K562 (cell line): ENCODE measurements around the gene ERMARD. TPM values are rescaled to one million over a fixed set of nuclear protein-coding genes. Genes with fewer than 3 reads are reported as not detected.

ENCODE experiments used
- ADNP ChIP-seq: fragments of 200-800 bp; sonication (Bioruptor generic); IDR thresholded peaks from 2 replicates; pipeline ENCODE4 v1.6.1; 2016; ENCODE audit warnings: missing genetic modification characterization, missing compliant biosample characterization
- ETV1 ChIP-seq: fragments of 450-650 bp; conservative IDR thresholded peaks from 2 replicates; pipeline ENCODE4 v1.6.1; 2016; ENCODE audit warnings: missing genetic modification characterization, control low read depth, low read depth, missing compliant biosample characterization
- HDAC8 ChIP-seq: fragments of 450-650 bp; IDR thresholded peaks from 2 replicates; pipeline ENCODE4 v1.6.1; 2016; ENCODE audit warnings: mild to moderate bottlenecking, missing genetic modification characterization, moderate library complexity, missing compliant biosample characterization
- HMGN3 ChIP-seq: IDR thresholded peaks from 2 replicates; pipeline ENCODE4 v1.6.1; 2011; ENCODE audit warnings: borderline replicate concordance, low read depth, mild to moderate bottlenecking, mixed read lengths, low read length; ENCODE audit not compliant: insufficient read length; ENCODE audit errors: extremely low read depth
- KDM2B ChIP-seq: fragments of 250-450 bp; sonication (Bioruptor Pico); IDR thresholded peaks from 2 replicates; pipeline ENCODE4 v1.8.0; 2021; ENCODE audit warnings: mild to moderate bottlenecking, moderate library complexity
- RCOR1 ChIP-seq, 2 experiments: IDR thresholded peaks; 2 replicates each; pipeline ENCODE4 v1.6.1; 2012; ENCODE audit warnings: low read depth in 2 of 2, low read length in 2 of 2, borderline replicate concordance in 1 of 2, improper control_type of control experiment in 1 of 2
- SRF ChIP-seq, 2 experiments: fragments of 250-450, 450-650 bp in 1 of 2; sonication (Bioruptor Pico) in 1 of 2; sonication (generic) in 1 of 2; formaldehyde crosslinking; IDR thresholded peaks; 2 replicates each; pipeline versions ENCODE4 v1.5.0 to v1.5.1; 2020 to 2022; ENCODE audit warnings: mild to moderate bottlenecking in 1 of 2, missing genetic modification reagents in 1 of 2
- TAF7 ChIP-seq: fragments of 450-650 bp; IDR thresholded peaks from 2 replicates; pipeline ENCODE4 v1.6.1; 2016; ENCODE audit warnings: missing genetic modification characterization, missing compliant biosample characterization
- TARDBP ChIP-seq: fragments of 450-650 bp; IDR thresholded peaks from 2 replicates; pipeline ENCODE4 v1.6.1; 2016
- TBL1XR1 ChIP-seq, 2 experiments: IDR thresholded peaks; 2 replicates each; pipeline ENCODE4 v1.6.1; 2012; ENCODE audit warnings: improper control_type of control experiment in 2 of 2, low read length in 2 of 2, mild to moderate bottlenecking in 1 of 2
- WHSC1 ChIP-seq: IDR thresholded peaks from one replicate; pipeline ENCODE4 v1.6.1; 2012; ENCODE audit warnings: low read length, control low read depth, inconsistent platforms
- ZBTB8A ChIP-seq: fragments of 450-650 bp; IDR thresholded peaks from 2 replicates; pipeline ENCODE4 v1.6.1; 2018; ENCODE audit warnings: mild to moderate bottlenecking, moderate library complexity; ENCODE audit not compliant: partially characterized antibody
- ZNF507 ChIP-seq: conservative IDR thresholded peaks from 2 replicates; pipeline ENCODE4 v1.6.1; 2017; ENCODE audit warnings: missing genetic modification characterization, missing compliant biosample characterization
- polyA plus RNA-seq, 8 experiments: library from polyadenylated mRNA; depleted of rRNA in 4 of 8; stranded (reverse) in 5 of 8; unstranded in 3 of 8; fragments of >200 nt; fragmentation: Nextera tagmentation in 2 of 8; fragmentation: Illumina TruSeq in 1 of 8; extraction: Ambion mirVana in 2 of 8; extraction: Trizol in 1 of 8; gene quantifications; 2 replicates each; pipeline versions ENCODE4 v1.2.1 to v1.2.3, GENCODE V29; 2011 to 2014; ENCODE audit warnings: inconsistent platforms in 1 of 8, missing spikeins in 1 of 8
- total RNA-seq, 7 experiments: library from RNA; depleted of rRNA in 6 of 7; stranded (reverse); fragments of >200 nt in 6 of 7; fragmentation: Illumina TruSeq in 2 of 7; extraction: Trizol in 2 of 7; gene quantifications; 2 replicates each; pipeline versions ENCODE4 v1.2.1 to v1.2.3, GENCODE V29; 2011 to 2021; ENCODE audit warnings: low replicate concordance in 1 of 7
- TF ChIP-seq, protein P1 (sequence below): fragments of 450-650 bp; IDR thresholded peaks from 2 replicates; pipeline ENCODE4 v1.6.1; 2016; ENCODE audit warnings: mild to moderate bottlenecking
- TF ChIP-seq, protein P2 (sequence below): fragments of 450-650 bp; IDR thresholded peaks from 2 replicates; pipeline ENCODE4 v1.7.0; 2016; ENCODE audit warnings: borderline replicate concordance
- TF ChIP-seq, protein P3 (sequence below): fragments of 250-450 bp; sonication (Bioruptor Pico); IDR thresholded peaks from 2 replicates; pipeline ENCODE4 v1.5.0; 2021
- TF ChIP-seq, protein P4 (sequence below), 3 experiments: fragments of 200-800 bp in 1 of 3; sonication (Bioruptor generic) in 1 of 3; sonication (generic) in 1 of 3; formaldehyde crosslinking in 1 of 3; IDR thresholded peaks; 2 replicates each; pipeline versions ENCODE4 v1.6.1 to v1.8.0; 2016 to 2022; ENCODE audit warnings: mild to moderate bottlenecking in 2 of 3, missing compliant biosample characterization in 2 of 3, missing genetic modification characterization in 2 of 3, missing genetic modification reagents in 1 of 3
- TF ChIP-seq, protein P5 (sequence below): sonication (generic); formaldehyde crosslinking; IDR thresholded peaks from 2 replicates; pipeline ENCODE4 v1.8.0; 2022; ENCODE audit warnings: mild to moderate bottlenecking, missing genetic modification reagents

Gene ERMARD
- total and polyA plus RNA-seq, 9 of the 15 experiments (the other 6 are each of a cell fraction or from before 2014, with no cell fraction given), result 14.5 to 68.6 (median 27.7) TPM

DNA sequence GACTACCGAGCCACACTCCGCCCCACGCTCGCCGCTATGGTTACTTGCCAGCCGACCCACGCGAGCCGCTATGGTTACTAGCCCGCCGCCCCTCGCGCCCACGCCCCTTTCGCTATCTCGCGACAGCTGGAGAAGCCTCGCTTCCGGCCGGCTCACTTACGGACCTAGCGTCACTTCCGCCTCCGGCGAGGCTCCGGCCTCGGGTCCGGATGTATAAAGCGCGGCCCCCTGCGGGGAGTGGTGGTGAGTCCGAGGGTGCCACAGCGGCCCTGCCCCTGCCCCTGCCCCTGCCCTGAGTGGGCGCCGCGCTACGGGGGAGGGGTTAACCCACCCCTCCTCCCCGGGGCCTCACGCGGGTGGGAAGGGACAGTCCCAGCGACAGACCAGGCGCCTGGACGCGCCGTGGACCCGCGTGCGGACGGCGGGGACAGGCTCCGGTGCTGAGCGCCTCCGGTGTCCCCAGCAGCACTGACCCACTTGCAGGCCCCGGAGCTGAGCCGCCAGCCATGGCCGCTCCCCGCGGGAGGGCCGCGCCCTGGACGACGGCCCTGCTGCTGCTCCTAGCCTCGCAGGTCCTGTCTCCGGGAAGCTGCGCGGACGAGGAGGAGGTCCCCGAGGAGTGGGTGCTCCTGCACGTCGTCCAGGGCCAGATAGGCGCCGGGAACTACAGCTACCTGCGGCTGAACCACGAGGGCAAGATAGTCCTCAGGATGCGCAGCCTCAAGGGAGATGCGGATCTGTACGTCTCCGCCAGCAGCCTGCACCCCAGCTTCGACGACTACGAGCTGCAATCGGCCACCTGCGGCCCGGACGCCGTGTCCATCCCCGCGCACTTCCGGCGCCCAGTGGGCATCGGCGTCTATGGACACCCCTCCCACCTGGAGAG, 49.2 kb upstream of the ERMARD start, which contains the start of the genes C6orf120 and WDR27 (continued):
- TF ChIP-seq SRF (CRISPR knock-in tag; IDR thresholded peaks at IDR 0.05) (0 out of 4 replicates have a peak, but pooled peaks of 1 of the 2 experiments have one; percentile 39), ETV1 (tag) (peak; percentile 95), HMGN3 (peak; percentile 76), KDM2B (CRISPR knock-in tag) (0 out of 2 replicates have a peak, but pooled peaks have one; percentile 14), TARDBP (no peak), TAF7 (tag) (0 out of 2 replicates have a peak, but pooled peaks have one; percentile 39), ZNF507 (tag) (no peak), HDAC8 (tag) (no peak; the same call in 1 of the 2 replicates), ADNP (tag) (no peak), RCOR1 (IDR thresholded peaks at IDR 0.05; ENCODE audit: borderline replicate concordance in 1 of 2, low read depth in 2 of 2, low read length in 2 of 2) (peak in 1 of 2 experiments; percentile 40; a peak in 1 of 4 replicates), ZBTB8A (no peak), TBL1XR1 (IDR thresholded peaks at IDR 0.05; ENCODE audit: low read length in 2 of 2) (peak; percentile 19 to 52; a peak in 2 of 4 replicates), WHSC1 (no peak)
- TF ChIP-seq, protein P1, sequence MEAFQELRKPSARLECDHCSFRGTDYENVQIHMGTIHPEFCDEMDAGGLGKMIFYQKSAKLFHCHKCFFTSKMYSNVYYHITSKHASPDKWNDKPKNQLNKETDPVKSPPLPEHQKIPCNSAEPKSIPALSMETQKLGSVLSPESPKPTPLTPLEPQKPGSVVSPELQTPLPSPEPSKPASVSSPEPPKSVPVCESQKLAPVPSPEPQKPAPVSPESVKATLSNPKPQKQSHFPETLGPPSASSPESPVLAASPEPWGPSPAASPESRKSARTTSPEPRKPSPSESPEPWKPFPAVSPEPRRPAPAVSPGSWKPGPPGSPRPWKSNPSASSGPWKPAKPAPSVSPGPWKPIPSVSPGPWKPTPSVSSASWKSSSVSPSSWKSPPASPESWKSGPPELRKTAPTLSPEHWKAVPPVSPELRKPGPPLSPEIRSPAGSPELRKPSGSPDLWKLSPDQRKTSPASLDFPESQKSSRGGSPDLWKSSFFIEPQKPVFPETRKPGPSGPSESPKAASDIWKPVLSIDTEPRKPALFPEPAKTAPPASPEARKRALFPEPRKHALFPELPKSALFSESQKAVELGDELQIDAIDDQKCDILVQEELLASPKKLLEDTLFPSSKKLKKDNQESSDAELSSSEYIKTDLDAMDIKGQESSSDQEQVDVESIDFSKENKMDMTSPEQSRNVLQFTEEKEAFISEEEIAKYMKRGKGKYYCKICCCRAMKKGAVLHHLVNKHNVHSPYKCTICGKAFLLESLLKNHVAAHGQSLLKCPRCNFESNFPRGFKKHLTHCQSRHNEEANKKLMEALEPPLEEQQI, result no peak
- TF ChIP-seq, protein P2, sequence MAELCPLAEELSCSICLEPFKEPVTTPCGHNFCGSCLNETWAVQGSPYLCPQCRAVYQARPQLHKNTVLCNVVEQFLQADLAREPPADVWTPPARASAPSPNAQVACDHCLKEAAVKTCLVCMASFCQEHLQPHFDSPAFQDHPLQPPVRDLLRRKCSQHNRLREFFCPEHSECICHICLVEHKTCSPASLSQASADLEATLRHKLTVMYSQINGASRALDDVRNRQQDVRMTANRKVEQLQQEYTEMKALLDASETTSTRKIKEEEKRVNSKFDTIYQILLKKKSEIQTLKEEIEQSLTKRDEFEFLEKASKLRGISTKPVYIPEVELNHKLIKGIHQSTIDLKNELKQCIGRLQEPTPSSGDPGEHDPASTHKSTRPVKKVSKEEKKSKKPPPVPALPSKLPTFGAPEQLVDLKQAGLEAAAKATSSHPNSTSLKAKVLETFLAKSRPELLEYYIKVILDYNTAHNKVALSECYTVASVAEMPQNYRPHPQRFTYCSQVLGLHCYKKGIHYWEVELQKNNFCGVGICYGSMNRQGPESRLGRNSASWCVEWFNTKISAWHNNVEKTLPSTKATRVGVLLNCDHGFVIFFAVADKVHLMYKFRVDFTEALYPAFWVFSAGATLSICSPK, result no peak
- TF ChIP-seq, protein P3, sequence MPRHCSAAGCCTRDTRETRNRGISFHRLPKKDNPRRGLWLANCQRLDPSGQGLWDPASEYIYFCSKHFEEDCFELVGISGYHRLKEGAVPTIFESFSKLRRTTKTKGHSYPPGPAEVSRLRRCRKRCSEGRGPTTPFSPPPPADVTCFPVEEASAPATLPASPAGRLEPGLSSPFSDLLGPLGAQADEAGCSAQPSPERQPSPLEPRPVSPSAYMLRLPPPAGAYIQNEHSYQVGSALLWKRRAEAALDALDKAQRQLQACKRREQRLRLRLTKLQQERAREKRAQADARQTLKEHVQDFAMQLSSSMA (CRISPR knock-in tag), result no peak
- TF ChIP-seq, protein P4, sequence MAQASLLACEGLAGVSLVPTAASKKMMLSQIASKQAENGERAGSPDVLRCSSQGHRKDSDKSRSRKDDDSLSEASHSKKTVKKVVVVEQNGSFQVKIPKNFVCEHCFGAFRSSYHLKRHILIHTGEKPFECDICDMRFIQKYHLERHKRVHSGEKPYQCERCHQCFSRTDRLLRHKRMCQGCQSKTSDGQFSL (CRISPR knock-in tag; IDR thresholded peaks at IDR 0.05), result peak; percentile 15; the same call in 1 of the 2 replicates
- TF ChIP-seq, protein P4 (tag; IDR thresholded peaks at IDR 0.05), result no peak
- TF ChIP-seq, protein P5, sequence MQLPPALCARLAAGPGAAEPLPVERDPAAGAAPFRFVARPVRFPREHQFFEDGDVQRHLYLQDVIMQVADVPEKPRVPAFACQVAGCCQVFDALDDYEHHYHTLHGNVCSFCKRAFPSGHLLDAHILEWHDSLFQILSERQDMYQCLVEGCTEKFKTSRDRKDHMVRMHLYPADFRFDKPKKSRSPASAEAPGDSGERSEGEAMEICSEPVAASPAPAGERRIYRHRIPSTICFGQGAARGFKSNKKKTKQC, result no peak; the same call in 1 of the 2 replicates
